ENCODE results near the gene AFF3. TPM values are rescaled to one million over a fixed set of nuclear protein-coding genes. Genes with fewer than 3 reads are reported as not detected.

The AFF3 gene
- total RNA-seq, 1 experiment from 2014 or later: 0.61 TPM

GRCh38 chr2:99602476-99602875, 539.9 kb downstream of the AFF3 start:
- CTCF ChIA-PET: interaction anchor here (1.4 kb wide), 1 partner anchor 43 kb away, joined by 3 read pairs; no protein-coding TSS in a partner anchor
- no peak overlapping the region for H2AFZ ChIP-seq (ENCODE audit: low read depth, low read length, poor library complexity, severe bottlenecking)
- no peak overlapping the region for H3K4me3 ChIP-seq (replicated peaks in 1 of 2; ENCODE audit: low read depth in 1 of 2, low read length in 2 of 2)
- intact Hi-C loops (cut with micrococcal nuclease): no loop called here
- H3K27ac ChIP-seq (ENCODE audit: low read depth, low read length): no peak overlapping the region
- no peaks in the 10 kb centered on the region for H3K36me3 ChIP-seq (ENCODE audit: control insufficient read depth in 1 of 2, insufficient read depth in 2 of 2, low read length in 2 of 2)
- no peak overlapping the region for H3K9ac ChIP-seq (ENCODE audit: low read length)
- no peak overlapping the region for H3K4me2 ChIP-seq (ENCODE audit: low read length)
- peaks cover 57% of the 10 kb centered on the region for H3K27me3 ChIP-seq (ENCODE audit: insufficient read depth, low read length)
- no TSS peak for BruUV-seq (replicated peaks)
- H3K9me2 ChIP-seq (ENCODE audit: insufficient read depth): no peaks in the 10 kb centered on the region
- peak; percentile 25; the same call in 1 of the 2 replicates for ATAC-seq
- no peaks in the 10 kb centered on the region for H3K9me3 ChIP-seq (ENCODE audit: control insufficient read depth in 1 of 2, insufficient read depth in 1 of 2, low read depth in 1 of 2, low read length in 2 of 2)
- H3K4me1 ChIP-seq (ENCODE audit: control insufficient read depth in 1 of 2, insufficient read depth in 2 of 2, low read length in 2 of 2): peaks cover 2 to 4% of the 10 kb centered on the region in 2 experiments; a peak in 1 of 4 replicates
- no peaks in the 10 kb centered on the region for H3K79me2 ChIP-seq (ENCODE audit: insufficient read depth, low read length)
- TF ChIP-seq, protein P1, sequence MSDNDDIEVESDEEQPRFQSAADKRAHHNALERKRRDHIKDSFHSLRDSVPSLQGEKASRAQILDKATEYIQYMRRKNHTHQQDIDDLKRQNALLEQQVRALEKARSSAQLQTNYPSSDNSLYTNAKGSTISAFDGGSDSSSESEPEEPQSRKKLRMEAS (IDR thresholded peaks at IDR 0.05): no peak
- TF ChIP-seq POLR2AphosphoS5 (IDR thresholded peaks at IDR 0.05; ENCODE audit: low read depth, low read length) (no peak), SP1 (IDR thresholded peaks at IDR 0.05; ENCODE audit: low read depth) (no peak), ELF1 (IDR thresholded peaks at IDR 0.05; ENCODE audit: borderline replicate concordance, low read depth) (no peak), SIN3A (IDR thresholded peaks at IDR 0.05; ENCODE audit: low read depth) (no peak), REST (IDR thresholded peaks at IDR 0.05; ENCODE audit: low read depth) (no peak), EZH2phosphoT487 (IDR thresholded peaks at IDR 0.05; ENCODE audit: borderline replicate concordance) (no peak), FOSL1 (IDR thresholded peaks at IDR 0.05; ENCODE audit: low read depth) (no peak), ZNF274 (IDR thresholded peaks at IDR 0.05; ENCODE audit: low read depth, low read length) (no peak), CEBPB (IDR thresholded peaks at IDR 0.05; ENCODE audit: low read depth) (no peak), YY1 (IDR thresholded peaks at IDR 0.05; ENCODE audit: extremely low read depth, insufficient replicate concordance, low read depth, low read length) (no peak), SRF (IDR thresholded peaks at IDR 0.05; ENCODE audit: low read depth) (no peak), JUND (IDR thresholded peaks at IDR 0.05) (no peak), TCF7L2 (IDR thresholded peaks at IDR 0.05; ENCODE audit: borderline replicate concordance, extremely low read depth, insufficient read depth, insufficient read length) (no peak)
- TF ChIP-seq, protein P2, sequence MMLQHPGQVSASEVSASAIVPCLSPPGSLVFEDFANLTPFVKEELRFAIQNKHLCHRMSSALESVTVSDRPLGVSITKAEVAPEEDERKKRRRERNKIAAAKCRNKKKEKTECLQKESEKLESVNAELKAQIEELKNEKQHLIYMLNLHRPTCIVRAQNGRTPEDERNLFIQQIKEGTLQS (IDR thresholded peaks at IDR 0.05): no peak
- DNase-seq (ENCODE audit: low read depth, low spot score): no peak
- POLR2A ChIA-PET: no interaction called here
- RAD21 ChIA-PET (ENCODE audit: low non-redundant PET in 1 of 2, low total read pairs in 2 of 2, uncharacterized antibody in 2 of 2, unreplicated experiment in 2 of 2): no interaction called here
- no peaks in the 10 kb centered on the region for H4K20me1 ChIP-seq (ENCODE audit: insufficient read depth)

Data from HCT116 (cell line).